T-helper 17 cell (primary cell): ENCODE measurements around the gene SAMD9L. TPM values are rescaled to one million over a fixed set of nuclear protein-coding genes. Genes with fewer than 3 reads are reported as not detected.

Experiments
- ATAC-seq: fragments of 150-1000 bp; cut with Tn5 transposase; 2 replicates; pipeline ENCODE4 v1.10.0; 2021; ENCODE audit warnings: mild to moderate bottlenecking, moderate library complexity
- DNase-seq, 3 donors: peaks; one replicate each; pipeline versions ENCODE4 v3.0.0 to v3.0.0-alpha.2; 2020 to 2021
- H3K9me3 ChIP-seq: one replicate; pipeline ENCODE4 v1.7.0; 2013; ENCODE audit warnings: low read length, mild to moderate bottlenecking; ENCODE audit not compliant: control insufficient read depth, poor library complexity, severe bottlenecking
- H3K27ac Mint-ChIP-seq: one replicate; pipeline ENCODE4 v1.8.0; 2022; ENCODE audit warnings: mild to moderate bottlenecking, moderate library complexity, mixed read lengths
- H3K27me3 Mint-ChIP-seq: one replicate; pipeline ENCODE4 v1.8.0; 2022; ENCODE audit warnings: mixed read lengths
- H3K36me3 Mint-ChIP-seq: one replicate; pipeline ENCODE4 v1.8.0; 2022; ENCODE audit warnings: low read depth, mixed read lengths
- H3K4me1 Mint-ChIP-seq: one replicate; pipeline ENCODE4 v1.8.0; 2022; ENCODE audit warnings: mild to moderate bottlenecking, mixed read lengths
- H3K4me3 Mint-ChIP-seq: one replicate; pipeline ENCODE4 v1.8.0; 2022; ENCODE audit warnings: mild to moderate bottlenecking, moderate library complexity, mixed read lengths
- total RNA-seq, 4 donors: library from RNA in 2 of 4; stranded (reverse) in 2 of 4; gene quantifications; one replicate each; pipeline ENCODE4 v1.2.3 and lab custom pipeline; 2022 to 2026

The SAMD9L gene
- total RNA-seq: 10 to 100 TPM; 17.7 to 24.7 TPM
- 85.9 to 111 reads per million in 2 donors for total RNA-seq (lab: John Stamatoyannopoulos, UW)

- peak within 1 kb of the TSS; percentile 91 for H3K4me3 Mint-ChIP-seq
- peak within 1 kb of the TSS; percentile 92 for H3K27ac Mint-ChIP-seq
- DNase-seq: no peak
- peaks cover 23% of the 10 kb centered on the region for H3K4me1 Mint-ChIP-seq
- H3K36me3 Mint-ChIP-seq: peaks cover 9% of the 10 kb centered on the region
- no peaks in the 10 kb centered on the region for H3K27me3 Mint-ChIP-seq
- no peaks in the 10 kb centered on the region for H3K9me3 ChIP-seq
- peak; percentile 66 for ATAC-seq
Measured at GRCh38 chr7:93148144-93148543, at the start of gene SAMD9L. TSS of gene SAMD9L (minus strand) at chr7:93148385. CDS start at chr7:93135971, 12,414 bp downstream.

- no peak for ATAC-seq
- peaks cover 2% of the 10 kb centered on the region for H3K36me3 Mint-ChIP-seq
- H3K27me3 Mint-ChIP-seq: peaks cover 59% of the 10 kb centered on the region
Measured at GRCh38 chr7:93196336-93196735, 48.2 kb upstream of the SAMD9L start.

GRCh38 chr7:93194386-93194785 is 46.2 kb upstream of the SAMD9L start:
- peaks cover 70% of the 10 kb centered on the region for H3K27me3 Mint-ChIP-seq

More at GRCh38 chr7:93196336-93196735, 48.2 kb upstream of the SAMD9L start:
- peaks cover 3% of the 10 kb centered on the region for H3K4me1 Mint-ChIP-seq
- H3K27ac Mint-ChIP-seq: no peak overlapping the region
- DNase-seq: no peak
- H3K9me3 ChIP-seq: no peaks in the 10 kb centered on the region
- no peak overlapping the region for H3K4me3 Mint-ChIP-seq

GRCh38 chr7:93188870-93189634 is 40.9 kb upstream of the SAMD9L start:
- DNase-seq: no peak
- H3K27me3 Mint-ChIP-seq: peaks cover 50% of the 10 kb centered on the region
- no peak overlapping the region for H3K27ac Mint-ChIP-seq
- no peak for ATAC-seq
- H3K9me3 ChIP-seq: no peaks in the 10 kb centered on the region
- no peak overlapping the region for H3K4me3 Mint-ChIP-seq
- no peaks in the 10 kb centered on the region for H3K36me3 Mint-ChIP-seq
- peaks cover 3% of the 10 kb centered on the region for H3K4me1 Mint-ChIP-seq

More at GRCh38 chr7:93194386-93194785, 46.2 kb upstream of the SAMD9L start:
- H3K9me3 ChIP-seq: no peaks in the 10 kb centered on the region
- Mint-ChIP-seq H3K4me1 (peaks cover 3% of the 10 kb centered on the region), H3K4me3 (no peak overlapping the region), H3K36me3 (peaks cover 2% of the 10 kb centered on the region), H3K27ac (no peak overlapping the region)
- ATAC-seq (no peak), DNase-seq (no peak)

GRCh38 chr7:93185303-93186027 is 37.3 kb upstream of the SAMD9L start:
- H3K4me3 Mint-ChIP-seq: no peak overlapping the region
- H3K27me3 Mint-ChIP-seq: peaks cover 32% of the 10 kb centered on the region
- no peaks in the 10 kb centered on the region for H3K9me3 ChIP-seq
- H3K4me1 Mint-ChIP-seq: no peaks in the 10 kb centered on the region
- no peak for ATAC-seq
- H3K36me3 Mint-ChIP-seq: no peaks in the 10 kb centered on the region
- H3K27ac Mint-ChIP-seq: no peak overlapping the region
- no peak for DNase-seq

- no peak for DNase-seq
- no peak for ATAC-seq
- no peaks in the 10 kb centered on the region for H3K9me3 ChIP-seq
- peaks cover 26% of the 10 kb centered on the region for H3K27me3 Mint-ChIP-seq
- H3K4me1 Mint-ChIP-seq: peaks cover 2% of the 10 kb centered on the region
- H3K36me3 Mint-ChIP-seq: no peaks in the 10 kb centered on the region
- no peak overlapping the region for H3K4me3 Mint-ChIP-seq
- H3K27ac Mint-ChIP-seq: no peak overlapping the region
Measured at GRCh38 chr7:93179173-93179572, 31.0 kb upstream of the SAMD9L start.

- no peak overlapping the region for H3K27ac Mint-ChIP-seq
- H3K36me3 Mint-ChIP-seq: no peaks in the 10 kb centered on the region
- ATAC-seq: no peak
- H3K4me1 Mint-ChIP-seq: peaks cover 2% of the 10 kb centered on the region
- H3K4me3 Mint-ChIP-seq: no peak overlapping the region
- no peaks in the 10 kb centered on the region for H3K9me3 ChIP-seq
- DNase-seq: no peak
- H3K27me3 Mint-ChIP-seq: peaks cover 31% of the 10 kb centered on the region
Measured at GRCh38 chr7:93178213-93178612, 30.0 kb upstream of the SAMD9L start.

- no peak for DNase-seq
- Mint-ChIP-seq H3K4me3 (no peak overlapping the region), H3K27me3 (peaks cover 29% of the 10 kb centered on the region), H3K36me3 (no peaks in the 10 kb centered on the region), H3K27ac (no peak overlapping the region), H3K4me1 (peaks cover 2% of the 10 kb centered on the region)
- no peaks in the 10 kb centered on the region for H3K9me3 ChIP-seq
- ATAC-seq: no peak
Measured at GRCh38 chr7:93176992-93177580, 28.9 kb upstream of the SAMD9L start.

- H3K36me3 Mint-ChIP-seq: no peaks in the 10 kb centered on the region
- H3K4me1 Mint-ChIP-seq: peaks cover 2% of the 10 kb centered on the region
- H3K9me3 ChIP-seq: peaks cover 4% of the 10 kb centered on the region
- DNase-seq (no peak), ATAC-seq (no peak)
- H3K4me3 Mint-ChIP-seq: no peak overlapping the region
- no peak overlapping the region for H3K27ac Mint-ChIP-seq
- peaks cover 24% of the 10 kb centered on the region for H3K27me3 Mint-ChIP-seq
Measured at GRCh38 chr7:93175219-93175618, 27.0 kb upstream of the SAMD9L start.

GRCh38 chr7:93172683-93173082 is 24.5 kb upstream of the SAMD9L start:
- Mint-ChIP-seq H3K27ac (no peak overlapping the region), H3K4me1 (peaks cover 2% of the 10 kb centered on the region), H3K4me3 (no peak overlapping the region), H3K27me3 (peaks cover 23% of the 10 kb centered on the region), H3K36me3 (peaks cover under 1% of the 10 kb centered on the region)
- DNase-seq (no peak), ATAC-seq (no peak)
- peaks cover 4% of the 10 kb centered on the region for H3K9me3 ChIP-seq

- peaks cover 13% of the 10 kb centered on the region for H3K27me3 Mint-ChIP-seq
- ATAC-seq: no peak
- H3K27ac Mint-ChIP-seq: no peak overlapping the region
- peaks cover 4% of the 10 kb centered on the region for H3K9me3 ChIP-seq
- peaks cover 2% of the 10 kb centered on the region for H3K36me3 Mint-ChIP-seq
- DNase-seq: no peak
- no peaks in the 10 kb centered on the region for H3K4me1 Mint-ChIP-seq
- H3K4me3 Mint-ChIP-seq: no peak overlapping the region
Measured at GRCh38 chr7:93171606-93172226, 23.5 kb upstream of the SAMD9L start.

- no peaks in the 10 kb centered on the region for H3K9me3 ChIP-seq
- Mint-ChIP-seq H3K4me3 (no peak overlapping the region), H3K36me3 (peaks cover 6% of the 10 kb centered on the region), H3K27ac (no peak overlapping the region), H3K4me1 (no peaks in the 10 kb centered on the region), H3K27me3 (no peaks in the 10 kb centered on the region)
- ATAC-seq (peak; percentile 87), DNase-seq (no peak)
Measured at GRCh38 chr7:93165447-93165846, 17.3 kb upstream of the SAMD9L start.

- Mint-ChIP-seq H3K4me3 (no peak overlapping the region), H3K27me3 (no peaks in the 10 kb centered on the region), H3K27ac (no peak overlapping the region), H3K4me1 (no peaks in the 10 kb centered on the region), H3K36me3 (peaks cover 6% of the 10 kb centered on the region)
- DNase-seq: no peak
- ATAC-seq: no peak
- no peaks in the 10 kb centered on the region for H3K9me3 ChIP-seq
Measured at GRCh38 chr7:93164766-93165165, 16.6 kb upstream of the SAMD9L start.
